Measurements from ENCODE around the gene GAS2. TPM values are rescaled to one million over a fixed set of nuclear protein-coding genes. Genes with fewer than 3 reads are reported as not detected.

GAS2 gene
- total and polyA plus RNA-seq, 2 donors from 2014 or later: 4.5 to 6.8 TPM

DNA sequence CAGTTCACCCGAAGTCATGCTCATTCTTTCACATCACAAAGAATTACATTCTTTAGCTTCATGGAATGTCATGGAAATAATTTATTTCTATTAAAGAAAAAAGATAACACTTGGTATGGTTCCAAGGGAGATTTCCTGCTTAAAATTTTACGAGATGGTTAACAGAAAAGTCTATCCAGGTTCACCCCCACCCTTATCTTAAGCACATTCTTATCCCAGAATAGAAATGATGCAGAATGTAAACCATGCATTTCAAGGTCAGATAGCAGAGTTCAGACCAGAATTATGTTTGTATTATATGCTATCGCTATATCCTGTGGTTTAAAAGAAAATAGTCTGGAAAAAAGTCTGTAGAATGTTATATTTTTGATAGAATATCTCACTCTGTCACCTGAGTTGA is 58.7 kb downstream of the GAS2 start:
- H3K27me3 ChIP-seq (ENCODE audit: control insufficient read depth, insufficient read depth, low read length): no peaks in the 10 kb centered on the region
- no peak overlapping the region for H3K4me3 ChIP-seq (ENCODE audit: low read length in 3 of 3)
- H3K9me3 ChIP-seq (ENCODE audit: control insufficient read depth in 2 of 3, insufficient read depth in 1 of 3, low read length in 3 of 3): no peaks in the 10 kb centered on the region
- H3K9ac ChIP-seq (ENCODE audit: low read length in 3 of 3): no peak overlapping the region
- DNase-seq (peak in 1 of 5 donors; percentile 28), FAIRE-seq (no peak)
- no peak for TF ChIP-seq CTCF (IDR thresholded peaks at IDR 0.05; ENCODE audit: borderline replicate concordance, extremely low read depth, insufficient read depth)
- no peaks in the 10 kb centered on the region for H3K36me3 ChIP-seq (ENCODE audit: control insufficient read depth in 2 of 3, insufficient read depth in 3 of 3, low read length in 3 of 3)
- H3K27ac ChIP-seq (ENCODE audit: low read depth in 2 of 2, low read length in 2 of 2): no peak overlapping the region
- intact Hi-C loops (cut with DNase I): no loop called here
- no peaks in the 10 kb centered on the region for H3K4me1 ChIP-seq (ENCODE audit: control insufficient read depth in 2 of 3, insufficient read depth in 2 of 3, low read depth in 1 of 3, low read length in 3 of 3)

DNA sequence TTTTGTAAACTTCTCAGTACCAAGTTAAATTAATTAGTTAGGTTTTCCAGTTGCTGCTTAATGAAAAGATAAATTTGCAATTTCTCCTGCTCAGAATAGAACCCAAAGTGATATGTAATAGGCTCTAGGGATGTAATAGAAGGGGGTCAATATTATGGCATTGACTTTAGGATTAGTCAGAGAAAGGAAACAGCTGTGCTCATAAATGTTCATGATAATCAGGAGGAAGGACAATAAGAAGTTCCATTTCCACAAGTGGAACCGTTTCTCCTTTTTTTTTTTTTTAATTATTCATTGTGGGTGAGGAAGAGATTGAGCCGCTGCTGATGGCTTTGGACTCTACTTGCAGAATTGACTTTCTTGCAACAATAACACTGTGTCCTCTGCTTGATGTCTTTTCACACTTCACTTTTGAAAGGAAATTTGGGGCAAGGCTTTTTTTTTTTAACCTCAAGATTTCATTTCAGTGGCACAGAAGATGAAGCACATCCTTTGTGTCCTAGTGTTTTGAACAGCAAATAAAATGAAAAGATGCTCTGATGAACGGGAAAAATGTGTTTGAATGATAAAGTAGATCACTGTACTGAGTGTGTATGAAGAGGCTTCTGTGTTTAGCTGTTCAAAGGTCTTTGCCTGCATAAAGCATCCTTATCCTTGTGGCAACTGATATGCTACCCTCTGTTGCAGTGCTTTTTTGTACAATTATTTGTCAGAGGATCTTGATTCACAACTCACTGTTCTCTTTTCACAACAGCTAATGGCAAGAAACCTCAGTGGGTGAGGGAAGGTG is 62.4 kb downstream of the GAS2 start:
- Histone ChIP-seq H3K9ac (ENCODE audit: low read length in 3 of 3) (no peak overlapping the region), H3K36me3 (ENCODE audit: control insufficient read depth in 2 of 3, insufficient read depth in 3 of 3, low read length in 3 of 3) (no peaks in the 10 kb centered on the region), H3K27me3 (ENCODE audit: control insufficient read depth, insufficient read depth, low read length) (no peaks in the 10 kb centered on the region), H3K27ac (ENCODE audit: low read depth in 2 of 2, low read length in 2 of 2) (no peak overlapping the region), H3K4me1 (ENCODE audit: control insufficient read depth in 2 of 3, insufficient read depth in 2 of 3, low read depth in 1 of 3, low read length in 3 of 3) (no peaks in the 10 kb centered on the region), H3K4me3 (ENCODE audit: low read length in 3 of 3) (no peak overlapping the region), H3K9me3 (ENCODE audit: control insufficient read depth in 2 of 3, insufficient read depth in 1 of 3, low read length in 3 of 3) (no peaks in the 10 kb centered on the region)
- intact Hi-C loops (cut with DNase I): no loop called here
- DNase-seq: no peak
- no peak for TF ChIP-seq CTCF (IDR thresholded peaks at IDR 0.05; ENCODE audit: borderline replicate concordance, extremely low read depth, insufficient read depth)
- no peak for FAIRE-seq

DNA sequence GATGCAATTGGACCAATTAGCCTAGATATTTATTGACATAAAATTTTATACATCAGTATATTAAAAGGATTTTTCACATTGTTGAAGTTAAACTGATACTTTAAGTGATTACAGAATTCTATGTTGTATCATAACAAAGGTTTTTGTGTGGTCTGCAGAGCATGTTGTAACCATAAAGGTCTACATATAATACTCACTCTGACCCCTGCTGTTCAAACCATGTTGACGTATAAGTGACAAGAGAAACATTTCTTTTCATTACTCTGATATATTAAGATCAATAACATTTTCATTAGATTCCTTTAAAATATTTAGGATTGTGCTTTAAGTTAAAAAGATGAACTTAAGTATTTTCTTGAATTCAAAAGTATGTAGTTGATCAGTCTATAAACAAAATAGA is 63.9 kb downstream of the GAS2 start:
- intact Hi-C loops (cut with DNase I): no loop called here
- no peak overlapping the region for H3K27ac ChIP-seq (ENCODE audit: low read depth in 2 of 2, low read length in 2 of 2)
- H3K4me1 ChIP-seq (ENCODE audit: control insufficient read depth in 2 of 3, insufficient read depth in 2 of 3, low read depth in 1 of 3, low read length in 3 of 3): no peaks in the 10 kb centered on the region
- DNase-seq (no peak), FAIRE-seq (peak; percentile 79)
- no peaks in the 10 kb centered on the region for H3K9me3 ChIP-seq (ENCODE audit: control insufficient read depth in 2 of 3, insufficient read depth in 1 of 3, low read length in 3 of 3)
- H3K4me3 ChIP-seq (ENCODE audit: low read length in 3 of 3): no peak overlapping the region
- no peaks in the 10 kb centered on the region for H3K36me3 ChIP-seq (ENCODE audit: control insufficient read depth in 2 of 3, insufficient read depth in 3 of 3, low read length in 3 of 3)
- no peak for TF ChIP-seq CTCF (IDR thresholded peaks at IDR 0.05; ENCODE audit: borderline replicate concordance, extremely low read depth, insufficient read depth)
- H3K9ac ChIP-seq (ENCODE audit: low read length in 3 of 3): no peak overlapping the region
- H3K27me3 ChIP-seq (ENCODE audit: control insufficient read depth, insufficient read depth, low read length): no peaks in the 10 kb centered on the region
